HCT116 (cell line): ENCODE measurements around the gene TBC1D17. TPM values are rescaled to one million over a fixed set of nuclear protein-coding genes. Genes with fewer than 3 reads are reported as not detected.

ENCODE experiments used
- ATAC-seq: fragments of 200-7000 bp; cut with Tn5 transposase; 2 replicates; pipeline ENCODE4 v1.9.1; 2020; ENCODE audit warnings: mild to moderate bottlenecking, moderate library complexity
- BruUV-seq: library from RNA; stranded (reverse); fragments of 400-500 nt; replicated peaks from 2 replicates; lab custom pipeline; 2021; lab: Mats Ljungman, UMichigan
- CTCF ChIA-PET: fragments of 300-600 bp; sonication (Branson Sonifier 250); formaldehyde crosslinking; loops from one replicate; lab custom pipeline; 2021; ENCODE audit warnings: antibody characterized with exemption; lab: Charles Lee
- POLR2A ChIA-PET: fragments of 300-600, 350-600 bp; sonication (Branson Sonifier 250); formaldehyde crosslinking; loops from one replicate; lab custom pipeline; 2021; ENCODE audit warnings: antibody characterized with exemption; lab: Charles Lee
- RAD21 ChIA-PET, 2 experiments: fragments of 300-600 bp; sonication (Branson Sonifier 250); formaldehyde crosslinking; loops; one replicate each; lab custom pipeline; 2023; ENCODE audit warnings: low total read pairs in 2 of 2; ENCODE audit not compliant: uncharacterized antibody in 2 of 2, unreplicated experiment in 2 of 2, low non-redundant PET in 1 of 2; lab: Charles Lee
- DNase-seq: peaks from one replicate; pipeline ENCODE4 v3.0.0-alpha.2; 2010; ENCODE audit warnings: low read depth, low spot score
- H2AFZ ChIP-seq: fragments of 200-600 bp; shearing (Covaris generic), sonication (generic); 2 replicates; pipeline ENCODE4 v1.6.1; 2017; ENCODE audit warnings: low read depth, mixed run types, mixed read lengths, antibody characterized with exemption, low read length; ENCODE audit not compliant: poor library complexity, severe bottlenecking
- H3K27ac ChIP-seq: 2 replicates; pipeline ENCODE4 v1.5.1; 2012; ENCODE audit warnings: low read depth, low read length
- H3K27me3 ChIP-seq: fragments of 200-600 bp; sonication (generic); 2 replicates; pipeline ENCODE4 v1.6.1; 2016; ENCODE audit warnings: mixed run types, low read length, mixed read lengths; ENCODE audit not compliant: insufficient read depth
- H3K36me3 ChIP-seq, 2 experiments: fragments of 200-500 bp in 1 of 2; fragments of 200-600 bp in 1 of 2; sonication (Bioruptor generic) in 1 of 2; sonication (generic) in 1 of 2; 2 replicates each; pipeline versions ENCODE4 v1.5.1 to v1.6.1; 2014 to 2016; ENCODE audit warnings: low read length in 2 of 2, inconsistent platforms in 1 of 2, mixed read lengths in 1 of 2, mixed run types in 1 of 2; ENCODE audit not compliant: insufficient read depth in 2 of 2, control insufficient read depth in 1 of 2
- H3K4me1 ChIP-seq, 2 experiments: fragments of 200-600 bp in 1 of 2; sonication (generic) in 1 of 2; 2 replicates each; pipeline versions ENCODE4 v1.5.1 to v1.6.1; 2012 to 2017; ENCODE audit warnings: low read length in 2 of 2, inconsistent platforms in 1 of 2, mild to moderate bottlenecking in 1 of 2, mixed read lengths in 1 of 2, mixed run types in 1 of 2, moderate library complexity in 1 of 2; ENCODE audit not compliant: insufficient read depth in 2 of 2, control insufficient read depth in 1 of 2
- H3K4me2 ChIP-seq: fragments of 200-600 bp; sonication (generic); 2 replicates; pipeline ENCODE4 v1.6.1; 2017; ENCODE audit warnings: mixed run types, low read length, mixed read lengths
- H3K4me3 ChIP-seq, 2 experiments: fragments of 200-600 bp in 1 of 2; sonication (generic) in 1 of 2; replicated peaks in 1 of 2; 2 replicates each; pipeline ENCODE4 v1.5.1; 2011 to 2016; ENCODE audit warnings: low read length in 2 of 2, control low read depth in 1 of 2, low read depth in 1 of 2, mild to moderate bottlenecking in 1 of 2, mixed read lengths in 1 of 2, mixed run types in 1 of 2
- H3K79me2 ChIP-seq: fragments of 200-600 bp; sonication (generic); 2 replicates; pipeline ENCODE4 v1.6.1; 2017; ENCODE audit warnings: mild to moderate bottlenecking, mixed run types, low read length, moderate library complexity, mixed read lengths; ENCODE audit not compliant: insufficient read depth
- H3K9ac ChIP-seq: fragments of 200-600 bp; sonication (generic); 2 replicates; pipeline ENCODE4 v1.6.1; 2016; ENCODE audit warnings: low read length, mixed read lengths
- H3K9me2 ChIP-seq: fragments of 200-600 bp; sonication (generic), shearing (Covaris generic); 2 replicates; pipeline ENCODE4 v1.6.1; 2017; ENCODE audit warnings: mixed run types, mild to moderate bottlenecking, moderate library complexity; ENCODE audit not compliant: insufficient read depth
- H3K9me3 ChIP-seq, 2 experiments: fragments of 200-500 bp in 1 of 2; fragments of 200-600 bp in 1 of 2; sonication (Bioruptor generic) in 1 of 2; sonication (generic) in 1 of 2; 2 replicates each; pipeline ENCODE4 v1.6.1; 2014 to 2017; ENCODE audit warnings: low read length in 2 of 2, mixed read lengths in 2 of 2, inconsistent platforms in 1 of 2, low read depth in 1 of 2, mild to moderate bottlenecking in 1 of 2, mixed run types in 1 of 2, moderate library complexity in 1 of 2; ENCODE audit not compliant: control insufficient read depth in 1 of 2, insufficient read depth in 1 of 2
- H4K20me1 ChIP-seq: fragments of 200-600 bp; sonication (generic), shearing (Covaris generic); 2 replicates; pipeline ENCODE4 v1.6.1; 2017; ENCODE audit warnings: mixed run types, mild to moderate bottlenecking, moderate library complexity; ENCODE audit not compliant: insufficient read depth
- CBX3 ChIP-seq: IDR thresholded peaks from 2 replicates; pipeline ENCODE4 v1.6.1; 2012; ENCODE audit warnings: low read depth
- EGR1 ChIP-seq: IDR thresholded peaks from 2 replicates; pipeline ENCODE4 v1.6.1; 2012; ENCODE audit warnings: low read depth
- EZH2 ChIP-seq: fragments of 200-600 bp; sonication (generic); IDR thresholded peaks from 2 replicates; pipeline ENCODE4 v1.6.1; 2017; ENCODE audit warnings: antibody characterized with exemption, mixed run types
- EZH2phosphoT487 ChIP-seq: fragments of 200-600 bp; IDR thresholded peaks from 2 replicates; pipeline ENCODE4 v1.6.1; 2018; ENCODE audit warnings: antibody characterized with exemption, borderline replicate concordance
- FOSL1 ChIP-seq: IDR thresholded peaks from 2 replicates; pipeline ENCODE4 v1.6.1; 2012; ENCODE audit warnings: low read depth
- JUND ChIP-seq: IDR thresholded peaks from 2 replicates; pipeline ENCODE4 v1.6.1; 2012
- POLR2A ChIP-seq: IDR thresholded peaks from 2 replicates; pipeline ENCODE4 v1.7.0; 2011; ENCODE audit warnings: borderline replicate concordance; ENCODE audit not compliant: insufficient read depth, insufficient read length; ENCODE audit errors: extremely low read depth
- POLR2AphosphoS5 ChIP-seq: IDR thresholded peaks from 2 replicates; pipeline ENCODE4 v1.6.1; 2011; ENCODE audit warnings: mild to moderate bottlenecking, low read depth, low read length, moderate library complexity
- SIN3A ChIP-seq: IDR thresholded peaks from 2 replicates; pipeline ENCODE4 v1.6.1; 2012; ENCODE audit warnings: low read depth
- SP1 ChIP-seq: IDR thresholded peaks from 2 replicates; pipeline ENCODE4 v1.6.1; 2012; ENCODE audit warnings: low read depth
- SRF ChIP-seq: IDR thresholded peaks from 2 replicates; pipeline ENCODE4 v1.6.1; 2012; ENCODE audit warnings: low read depth
- TCF7L2 ChIP-seq: IDR thresholded peaks from 2 replicates; pipeline ENCODE4 v1.7.0; 2011; ENCODE audit warnings: borderline replicate concordance, inconsistent platforms; ENCODE audit not compliant: insufficient read depth, insufficient read length; ENCODE audit errors: extremely low read depth
- ZFX ChIP-seq: fragments of 450-650 bp; IDR thresholded peaks from 2 replicates; pipeline ENCODE4 v1.6.1; 2017
- ZNF274 ChIP-seq: fragments of 200-500 bp; sonication (Bioruptor generic); IDR thresholded peaks from 2 replicates; pipeline ENCODE4 v1.6.1; 2014; ENCODE audit warnings: mild to moderate bottlenecking, low read depth, low read length, inconsistent platforms
- intact Hi-C: fragments of 100-400 bp; cut with micrococcal nuclease; formaldehyde crosslinking; loops from 2 replicates; pipeline ENCODE4 v1.10.0; 2022
- total RNA-seq: library from RNA; stranded (reverse); gene quantifications from one replicate; pipeline ENCODE4 v1.2.1, GENCODE V29; 2021; ENCODE audit not compliant: unreplicated experiment
- TF ChIP-seq, protein P1 (sequence below): IDR thresholded peaks from 2 replicates; pipeline ENCODE4 v1.6.1; 2012
- TF ChIP-seq, protein P2 (sequence below): IDR thresholded peaks from 2 replicates; pipeline ENCODE4 v1.6.1; 2011; ENCODE audit warnings: mild to moderate bottlenecking, low read length, moderate library complexity; ENCODE audit not compliant: insufficient replicate concordance; ENCODE audit errors: extremely low read depth
- TF ChIP-seq, protein P3 (sequence below): IDR thresholded peaks from 2 replicates; pipeline ENCODE4 v1.6.1; 2012

Gene TBC1D17
- total RNA-seq, 1 experiment from 2014 or later, result 32.9 TPM

DNA sequence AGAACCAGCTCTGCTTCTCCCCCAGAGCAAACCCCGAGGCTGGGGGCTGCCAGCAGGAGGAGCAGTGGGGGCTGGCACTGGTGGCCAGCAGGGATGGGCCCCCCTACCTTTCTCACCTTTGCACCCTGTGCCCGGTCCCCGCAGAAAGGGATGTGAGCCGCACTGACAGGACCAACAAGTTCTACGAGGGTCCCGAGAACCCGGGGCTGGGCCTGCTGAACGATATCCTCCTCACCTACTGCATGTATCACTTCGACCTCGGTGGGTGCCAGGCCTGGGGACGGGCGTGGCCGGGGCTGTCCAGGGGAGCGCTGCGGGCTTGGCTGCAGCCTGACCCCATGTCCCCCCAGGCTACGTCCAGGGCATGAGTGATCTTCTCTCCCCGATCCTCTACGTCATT is 6.6 kb downstream of the TBC1D17 start:
- ATAC-seq (no peak), DNase-seq (no peak)
- no peak overlapping the region for H3K27ac ChIP-seq
- H3K4me3 ChIP-seq, result no peak overlapping the region
- POLR2A ChIA-PET, result no interaction called here
- H4K20me1 ChIP-seq, result no peaks in the 10 kb centered on the region
- RAD21 ChIA-PET, result no interaction called here
- no TSS peak for BruUV-seq
- intact Hi-C loops, result no loop called here
- CTCF ChIA-PET, result no interaction called here
- H3K9me2 ChIP-seq, result no peaks in the 10 kb centered on the region
- no peaks in the 10 kb centered on the region for H3K27me3 ChIP-seq
- H3K36me3 ChIP-seq, result peaks cover 12 to 18% of the 10 kb centered on the region in 2 experiments
- H3K4me2 ChIP-seq, result no peak overlapping the region
- peaks cover under 1% of the 10 kb centered on the region; the same call in 1 of the 2 replicates for H3K79me2 ChIP-seq
- no peak overlapping the region for H2AFZ ChIP-seq
- peaks cover 0 to 6% of the 10 kb centered on the region in 2 experiments; a peak in 1 of 4 replicates for H3K9me3 ChIP-seq
- peaks cover 1 to 14% of the 10 kb centered on the region in 2 experiments for H3K4me1 ChIP-seq
- TF ChIP-seq SIN3A (no peak), EZH2phosphoT487 (no peak), POLR2A (no peak), CBX3 (no peak), POLR2AphosphoS5 (no peak), JUND (no peak), EZH2 (no peak), TCF7L2 (no peak), FOSL1 (no peak), SP1 (no peak), ZNF274 (no peak), ZFX (no peak), EGR1 (no peak), SRF (no peak)
- TF ChIP-seq, protein P1, sequence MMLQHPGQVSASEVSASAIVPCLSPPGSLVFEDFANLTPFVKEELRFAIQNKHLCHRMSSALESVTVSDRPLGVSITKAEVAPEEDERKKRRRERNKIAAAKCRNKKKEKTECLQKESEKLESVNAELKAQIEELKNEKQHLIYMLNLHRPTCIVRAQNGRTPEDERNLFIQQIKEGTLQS, result no peak
- TF ChIP-seq, protein P2, sequence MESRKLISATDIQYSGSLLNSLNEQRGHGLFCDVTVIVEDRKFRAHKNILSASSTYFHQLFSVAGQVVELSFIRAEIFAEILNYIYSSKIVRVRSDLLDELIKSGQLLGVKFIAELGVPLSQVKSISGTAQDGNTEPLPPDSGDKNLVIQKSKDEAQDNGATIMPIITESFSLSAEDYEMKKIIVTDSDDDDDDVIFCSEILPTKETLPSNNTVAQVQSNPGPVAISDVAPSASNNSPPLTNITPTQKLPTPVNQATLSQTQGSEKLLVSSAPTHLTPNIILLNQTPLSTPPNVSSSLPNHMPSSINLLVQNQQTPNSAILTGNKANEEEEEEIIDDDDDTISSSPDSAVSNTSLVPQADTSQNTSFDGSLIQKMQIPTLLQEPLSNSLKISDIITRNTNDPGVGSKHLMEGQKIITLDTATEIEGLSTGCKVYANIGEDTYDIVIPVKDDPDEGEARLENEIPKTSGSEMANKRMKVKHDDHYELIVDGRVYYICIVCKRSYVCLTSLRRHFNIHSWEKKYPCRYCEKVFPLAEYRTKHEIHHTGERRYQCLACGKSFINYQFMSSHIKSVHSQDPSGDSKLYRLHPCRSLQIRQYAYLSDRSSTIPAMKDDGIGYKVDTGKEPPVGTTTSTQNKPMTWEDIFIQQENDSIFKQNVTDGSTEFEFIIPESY, result no peak
- TF ChIP-seq, protein P3, sequence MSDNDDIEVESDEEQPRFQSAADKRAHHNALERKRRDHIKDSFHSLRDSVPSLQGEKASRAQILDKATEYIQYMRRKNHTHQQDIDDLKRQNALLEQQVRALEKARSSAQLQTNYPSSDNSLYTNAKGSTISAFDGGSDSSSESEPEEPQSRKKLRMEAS, result no peak
- H3K9ac ChIP-seq, result no peak overlapping the region
